K562 treated with DMSO at 1 percent for 12 hours (cell line): Measurements from ENCODE around the gene SYT4. TPM values are rescaled to one million over a fixed set of nuclear protein-coding genes. Genes with fewer than 3 reads are reported as not detected.

Source experiments
- total RNA-seq: library from RNA; unstranded; fragments of 300-600 nt; gene quantifications from 2 replicates; pipeline ENCODE4 v1.2.3, GENCODE V29; 2022; ENCODE audit not compliant: insufficient read depth

Gene SYT4
- not detected in 2 replicates for total RNA-seq

DNA sequence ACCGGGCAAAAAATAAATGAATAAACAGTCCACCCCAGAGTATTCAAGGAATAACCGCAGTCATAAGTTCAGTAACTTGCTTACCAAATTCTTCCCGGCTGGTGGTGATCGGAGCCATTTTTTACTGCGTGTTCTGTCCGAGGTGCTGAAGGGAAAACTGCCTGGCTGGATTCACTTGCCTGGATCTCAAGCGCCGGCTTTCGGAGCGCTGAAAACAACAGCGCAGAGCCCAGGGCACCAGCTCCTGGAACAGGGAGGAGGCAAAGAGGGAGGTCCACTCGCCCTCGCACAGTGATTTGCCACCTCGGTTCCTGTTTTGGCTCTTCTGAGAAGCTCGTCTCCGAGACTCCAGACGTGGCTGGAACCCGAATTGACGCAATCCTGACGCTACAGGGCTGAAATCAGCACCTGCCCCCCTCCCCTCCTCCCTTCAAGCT lies at the start of gene SYT4:
TSS of gene SYT4 (minus strand) at position 327 of the 437 bp plus-strand sequence. CDS start at position 118, 209 bp downstream.

Other genes starting within 250 kb of the SYT4 start
- gene RIT2, start 161.8 kb downstream of the SYT4 start, total RNA-seq: not detected in 2 replicates